Measurements from ENCODE around the gene SPSB3.
A peak's percentile ranks its signal among the peaks of the same experiment; 100 is the strongest.
"Not testable (repeated sequence)": the region's sequence is repeated elsewhere in the genome, so short reads cannot be mapped to it uniquely, and the experiment has no call there.

SPSB3 gene

GRCh38 chr16:1817276-1817589 lies 34.9 kb upstream of the SPSB3 start:
- no peak for DNase-seq

DNA sequence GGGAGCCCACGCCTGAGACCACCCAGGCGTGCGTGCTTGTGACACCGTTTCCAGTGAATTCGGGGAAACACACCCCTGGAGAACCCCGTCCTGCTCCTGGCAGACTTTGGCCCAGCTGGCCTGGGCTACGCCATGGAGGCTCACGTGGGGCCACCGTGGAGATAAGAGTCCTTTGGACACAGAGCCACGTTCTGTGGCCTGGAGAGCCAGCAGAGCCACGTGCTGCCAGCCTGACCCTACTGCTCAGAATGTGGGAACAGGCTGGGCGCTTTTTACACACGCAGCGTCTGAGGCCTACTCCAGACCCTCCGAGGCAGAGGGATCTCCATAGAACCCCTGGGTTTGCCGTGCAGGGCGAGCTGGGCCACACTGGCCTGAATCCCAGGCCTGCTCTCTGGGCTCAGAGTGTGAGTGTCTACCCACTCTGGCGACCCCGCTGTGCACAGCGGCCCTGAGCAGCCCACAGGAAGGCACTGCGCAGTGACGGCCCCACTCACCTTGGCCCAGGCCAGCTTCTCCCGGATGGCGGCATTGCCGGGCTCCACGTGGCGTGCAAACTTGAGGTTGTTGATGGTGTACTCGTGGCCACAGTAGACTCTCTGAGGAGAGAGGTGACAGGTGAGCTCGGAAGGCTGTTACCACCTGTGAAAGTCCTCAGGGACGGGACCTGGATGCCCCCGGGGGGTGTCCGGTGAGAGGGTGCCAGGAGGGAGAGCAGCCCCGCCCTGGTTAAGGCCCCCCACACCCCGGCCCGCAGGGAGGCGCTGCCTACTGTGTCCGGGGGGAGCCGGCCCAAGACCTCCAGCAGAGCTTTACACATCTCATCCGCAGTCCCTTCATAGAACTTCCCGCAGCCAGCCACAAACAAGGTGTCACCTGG lies 34.3 kb upstream of the SPSB3 start:
- DNase-seq, result no peak

- no peak for DNase-seq
Measured at GRCh38 chr16:1815461-1815860, 33.1 kb upstream of the SPSB3 start.

GRCh38 chr16:1812732-1813163 lies 30.4 kb upstream of the SPSB3 start:
- DNase-seq, result peak in 47 of 58 donors; percentile 4 to 80 (median 39)

GRCh38 chr16:1810536-1810935 lies 28.2 kb upstream of the SPSB3 start:
- no peak for DNase-seq

GRCh38 chr16:1810106-1810505 lies 27.7 kb upstream of the SPSB3 start:
- no peak for DNase-seq

GRCh38 chr16:1809281-1809801 lies 27.0 kb upstream of the SPSB3 start:
- DNase-seq, result no peak

GRCh38 chr16:1808691-1809090 lies 26.3 kb upstream of the SPSB3 start:
- no peak for DNase-seq

- no peak for DNase-seq
Measured at GRCh38 chr16:1807626-1808025, 25.3 kb upstream of the SPSB3 start.

DNA sequence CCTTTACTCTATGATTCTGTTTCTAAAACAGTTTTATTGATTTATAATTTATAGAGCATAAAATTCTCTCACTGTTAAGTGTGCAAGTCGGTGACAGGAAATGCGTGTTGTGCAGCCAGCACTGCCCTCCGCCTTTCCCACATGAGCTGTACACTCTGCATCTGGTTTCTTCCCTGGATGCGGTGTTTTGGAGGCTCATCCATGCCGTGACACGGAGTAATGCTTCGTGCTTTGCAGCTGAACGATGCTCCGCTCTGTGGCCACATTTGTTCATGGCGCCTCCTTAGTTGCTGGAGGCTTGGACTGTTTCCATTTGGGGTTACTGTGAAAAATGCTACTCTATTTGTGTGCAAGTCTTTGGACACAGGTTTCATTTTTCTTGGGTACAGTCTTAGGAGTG lies 18.3 kb upstream of the SPSB3 start:
- DNase-seq, result no peak

DNA sequence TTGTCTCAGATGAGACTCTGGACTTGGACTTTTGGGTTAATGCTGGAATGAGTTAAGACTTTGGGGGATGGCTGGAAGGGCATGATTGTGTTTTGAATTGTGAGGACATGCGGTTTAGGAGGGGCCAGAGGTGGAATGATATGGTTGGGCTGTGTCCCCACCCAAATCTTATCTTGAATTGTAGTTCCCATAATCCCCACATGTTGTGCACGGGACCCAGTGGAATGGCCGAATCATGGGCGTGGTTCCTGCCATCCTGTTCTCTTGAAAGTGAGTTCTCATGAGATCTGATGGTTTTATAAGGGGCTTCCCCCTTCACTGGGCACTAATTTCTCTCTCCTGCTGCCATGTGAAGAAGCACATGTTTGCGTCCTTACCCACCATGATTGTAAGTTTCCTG lies 16.9 kb upstream of the SPSB3 start:
- not testable (repeated sequence) for DNase-seq

DNA sequence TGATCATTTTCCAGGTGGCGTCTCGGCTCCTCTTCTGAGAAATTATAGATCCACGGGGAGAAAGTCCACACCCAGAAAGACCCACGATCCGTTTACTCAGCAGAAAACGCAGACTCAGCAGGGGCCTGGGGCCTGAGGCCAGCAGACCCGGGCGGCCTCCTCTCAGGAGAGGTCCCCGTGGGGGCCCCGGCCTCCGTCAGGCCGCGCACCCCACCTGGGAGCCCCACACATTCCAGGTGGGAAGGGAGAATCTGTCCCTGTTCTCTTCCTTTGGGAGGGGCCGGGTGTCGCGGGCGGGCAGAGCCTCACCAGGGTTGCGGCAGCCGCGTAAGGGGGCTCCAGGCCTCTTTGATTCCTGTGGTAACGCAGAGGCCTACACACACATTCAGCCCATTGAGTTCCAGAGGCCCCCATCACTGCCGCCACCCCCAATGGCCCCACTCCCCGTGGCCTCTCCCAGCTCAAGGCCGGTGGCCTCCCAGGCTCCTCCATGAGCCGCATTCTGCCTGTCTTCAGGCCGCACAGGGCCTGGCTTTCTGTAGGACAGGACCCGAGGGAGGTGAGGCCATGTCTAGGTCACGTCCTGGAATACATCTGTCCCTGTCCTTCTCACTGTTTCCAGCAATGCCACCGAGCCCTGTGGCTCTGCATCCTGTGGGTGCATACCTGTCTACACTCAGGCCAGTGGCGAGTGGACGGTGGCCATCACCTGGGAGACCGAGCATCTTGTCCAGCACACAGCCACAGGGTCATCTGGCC lies 12.7 kb upstream of the SPSB3 start:
- DNase-seq, result no peak

GRCh38 chr16:1794221-1794871 lies 12.0 kb upstream of the SPSB3 start:
- no peak for DNase-seq

DNA sequence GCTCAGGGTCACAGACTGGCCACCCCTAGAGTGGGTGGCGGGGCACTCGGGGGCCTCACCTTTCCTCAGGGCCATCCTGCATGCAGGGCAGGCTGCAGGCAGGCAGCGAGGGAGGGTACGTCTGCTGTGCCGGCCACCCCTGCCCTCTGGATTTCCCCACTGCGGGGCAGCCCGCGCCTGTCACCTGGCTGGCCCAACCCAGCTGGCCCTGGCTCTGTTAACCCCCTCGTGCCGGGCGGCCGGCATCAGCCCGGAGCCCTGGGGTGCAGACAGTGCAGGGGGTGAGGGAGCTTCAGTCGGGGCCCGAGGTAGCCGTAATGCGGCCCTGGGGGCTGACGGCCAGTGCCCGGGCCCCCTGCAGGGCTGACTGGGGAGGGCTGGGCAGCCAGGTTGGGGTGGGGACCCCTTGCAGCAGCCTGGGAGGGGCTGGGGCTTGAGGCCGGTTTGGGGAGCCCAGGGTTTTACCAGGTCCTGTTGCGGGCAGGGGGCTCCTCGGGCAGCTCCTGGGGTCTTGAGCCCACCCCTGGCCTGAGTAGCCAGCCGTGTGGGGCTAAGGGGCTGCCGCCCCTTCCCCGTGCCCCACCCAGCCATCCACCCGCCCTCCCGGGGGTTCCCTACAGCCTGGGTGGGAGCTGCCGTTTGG lies 11.3 kb upstream of the SPSB3 start, which contains the start of gene IGFALS:
TSS of gene IGFALS (minus strand) at position 128 of the 643 bp plus-strand sequence. CDS start at position 75, 53 bp downstream.
- DNase-seq, result no peak

GRCh38 chr16:1792836-1793577 lies 10.6 kb upstream of the SPSB3 start:
- no peak for DNase-seq

DNA sequence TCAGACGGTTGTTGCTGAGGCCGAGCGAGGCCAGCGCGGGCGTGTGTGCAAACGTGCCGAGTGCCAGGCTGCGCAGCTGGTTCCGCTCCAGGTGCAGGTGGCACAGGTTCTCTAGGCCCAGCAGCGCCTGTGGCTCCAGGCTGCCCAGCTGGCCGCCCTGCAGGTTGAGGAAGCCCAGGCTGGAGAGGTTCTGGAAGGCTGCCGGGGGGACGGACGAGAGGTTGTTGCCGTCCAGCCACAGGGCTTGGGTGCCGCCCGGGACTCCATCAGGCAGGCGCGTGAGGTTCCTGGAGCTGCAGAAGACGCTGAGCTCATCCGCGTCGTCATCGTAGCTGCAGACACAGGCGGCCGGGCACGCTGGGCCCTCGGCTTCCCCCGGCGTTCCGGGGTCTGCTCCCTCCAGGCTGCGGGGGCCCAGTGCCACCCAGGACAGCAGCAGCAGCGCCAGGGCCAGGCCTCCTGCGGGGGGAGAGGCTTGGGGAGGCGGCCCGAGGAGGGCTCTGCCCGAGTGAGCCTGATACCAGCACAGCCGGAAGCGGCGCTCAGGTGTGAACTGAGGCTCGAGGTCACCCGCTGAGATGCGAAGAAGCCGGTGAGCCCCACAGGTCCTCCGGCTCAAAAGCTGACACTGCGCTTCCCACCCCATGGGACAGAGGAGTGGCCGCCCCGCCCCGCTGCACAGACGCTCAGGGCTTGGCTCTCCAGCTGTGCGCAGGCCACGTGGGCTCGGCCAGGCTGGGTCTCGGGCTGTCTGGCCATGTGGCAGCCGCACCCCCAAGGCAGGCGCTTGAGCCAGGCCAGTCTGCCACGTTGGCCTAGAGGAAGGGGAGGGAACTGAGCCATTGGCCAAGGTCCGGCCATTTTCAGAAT lies 9.8 kb upstream of the SPSB3 start:
- no peak for DNase-seq

- DNase-seq, result no peak
Measured at GRCh38 chr16:1791256-1791942, 9.0 kb upstream of the SPSB3 start.

- DNase-seq, result no peak
Measured at GRCh38 chr16:1790611-1791255, 8.4 kb upstream of the SPSB3 start.
